Measurements from ENCODE around the gene MEF2D.

Gene MEF2D

DNA sequence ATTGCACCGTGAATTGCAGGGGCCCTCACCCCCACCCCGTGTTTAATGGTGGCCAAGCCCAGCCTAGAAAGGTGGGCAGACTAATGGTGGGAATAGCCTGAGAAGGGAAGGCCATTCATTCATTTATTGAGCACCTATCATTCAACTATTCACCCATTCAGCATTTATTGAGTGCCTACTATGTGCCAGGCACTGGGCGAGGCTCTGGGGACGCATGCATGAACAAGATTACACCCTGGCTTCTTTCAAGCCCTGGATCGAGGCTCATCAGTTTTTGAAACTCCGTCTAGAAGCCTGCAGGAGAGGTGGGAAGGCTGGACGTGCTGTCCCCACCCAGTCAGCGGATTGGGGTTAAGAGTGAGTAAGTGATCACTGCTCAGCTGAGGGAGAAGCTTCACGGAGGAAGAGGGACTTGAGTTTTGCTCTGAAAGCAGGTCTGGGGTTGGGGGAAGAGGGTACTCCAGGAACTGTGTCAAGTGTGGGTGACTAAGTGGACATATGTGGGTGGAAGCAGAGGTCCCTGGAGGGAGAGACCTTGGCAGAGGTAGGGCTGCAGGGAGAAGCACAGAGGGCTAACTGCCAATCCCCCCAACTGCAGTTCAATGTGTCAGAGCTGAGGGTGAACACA lies 35.6 kb downstream of the MEF2D start:
- DNase-seq = no peak

GRCh38 chr1:156464335-156464734 lies 36.2 kb downstream of the MEF2D start:
- no peak for DNase-seq

- no peak for DNase-seq
Observed at GRCh38 chr1:156463874-156464273, 36.7 kb downstream of the MEF2D start.

DNA sequence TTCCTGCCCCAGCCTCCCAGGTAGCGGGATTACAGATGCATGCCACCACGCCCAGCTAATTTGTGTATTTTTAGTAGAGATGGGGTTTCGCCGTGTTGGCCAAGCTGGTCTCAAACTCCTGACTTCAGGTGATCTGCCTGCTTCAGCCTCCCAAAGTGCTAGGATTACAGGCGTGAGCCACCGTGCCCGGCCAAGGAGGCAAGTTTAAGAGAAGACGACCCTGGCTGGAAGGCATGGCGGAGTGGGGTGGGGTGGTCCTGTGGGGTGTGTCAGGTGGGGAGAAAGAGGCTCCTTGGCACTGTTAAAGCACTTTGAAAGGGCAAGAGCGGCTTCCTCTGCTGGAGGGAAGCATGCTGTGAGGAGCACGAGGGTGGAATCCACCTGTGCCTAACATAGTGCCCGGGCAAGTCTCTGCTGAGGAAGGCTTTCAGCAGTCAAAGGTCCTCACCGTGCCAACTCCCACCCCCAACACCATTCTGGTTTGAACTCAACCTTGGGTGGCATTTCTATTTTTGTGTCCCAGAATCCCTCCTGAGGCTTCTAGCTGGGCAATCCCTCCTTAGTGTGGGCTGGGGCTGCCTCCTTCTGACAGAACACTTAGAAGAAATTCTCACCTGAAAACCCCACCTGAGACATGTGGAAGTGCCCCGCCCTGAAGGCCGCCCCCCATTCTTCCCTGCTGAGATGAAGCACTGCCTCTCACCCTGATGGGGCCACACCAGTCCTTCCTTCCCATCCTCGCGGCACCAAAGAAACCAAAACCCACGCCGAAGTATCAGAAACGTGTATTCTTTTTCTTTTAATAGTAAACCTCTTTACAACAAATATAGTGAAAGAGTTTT lies 37.4 kb downstream of the MEF2D start:
- DNase-seq = no peak

DNA sequence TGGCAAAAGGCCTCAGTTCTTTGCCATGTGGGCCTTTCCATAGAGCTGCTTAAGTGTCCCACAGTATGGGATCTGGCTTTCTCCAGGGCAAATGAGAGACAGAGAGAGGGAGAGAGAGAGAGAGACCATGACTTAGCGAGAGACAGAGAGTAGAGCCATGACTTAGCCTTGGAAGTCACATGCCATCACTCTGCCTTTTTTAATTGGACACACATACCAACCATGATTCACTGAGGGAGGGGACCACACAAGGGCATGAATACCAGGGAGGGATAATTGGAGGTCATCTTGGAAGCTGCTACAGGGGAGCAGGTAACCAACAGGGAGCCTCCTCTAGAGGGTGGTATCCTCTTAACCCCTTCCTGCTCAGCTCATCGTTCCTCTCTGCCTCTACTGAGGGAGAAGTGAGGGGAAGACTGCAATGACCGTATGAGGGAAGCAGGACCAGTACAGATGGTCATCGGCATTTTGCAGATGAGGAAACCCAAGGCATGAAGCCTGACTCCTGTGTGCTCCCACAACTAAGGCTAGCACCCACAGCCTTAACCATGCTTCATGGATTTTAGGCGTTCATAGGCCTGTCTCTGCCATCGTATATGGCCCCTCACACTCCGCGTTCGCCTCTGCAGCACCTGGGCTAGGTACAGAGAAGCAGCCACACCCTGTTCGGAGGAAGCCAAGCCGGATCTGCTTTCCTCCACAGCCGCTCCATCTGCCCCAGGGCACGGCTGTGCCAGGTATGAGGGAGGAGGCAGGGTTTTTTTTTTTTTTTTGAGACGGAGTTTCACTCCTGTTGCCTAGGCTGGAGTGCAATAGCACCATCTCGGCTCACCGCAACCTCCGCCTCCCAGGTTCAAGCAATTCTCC lies 38.6 kb downstream of the MEF2D start:
- DNase-seq = no peak

DNA sequence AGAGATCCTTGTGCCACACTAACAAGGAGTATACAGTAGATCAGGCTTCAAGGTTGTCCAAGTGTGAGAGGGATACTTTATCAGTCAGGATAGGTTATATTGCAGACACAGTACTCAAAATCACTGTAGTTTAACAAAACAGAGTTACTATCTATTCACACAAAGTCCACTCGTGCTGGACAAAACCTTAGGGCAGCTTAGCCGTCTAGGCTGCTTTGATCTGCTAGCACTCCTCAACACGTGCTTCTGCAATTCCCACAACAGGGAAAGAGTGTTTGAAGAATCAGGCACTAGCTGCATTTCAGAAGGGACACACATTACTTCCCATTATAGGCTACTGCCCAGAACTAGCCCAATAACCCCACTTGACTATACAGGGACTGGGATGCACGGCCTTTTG lies 39.5 kb downstream of the MEF2D start:
- no peak for DNase-seq

- DNase-seq = no peak
Observed at GRCh38 chr1:156460525-156460924, 40.0 kb downstream of the MEF2D start.

GRCh38 chr1:156458181-156458503 lies 42.4 kb downstream of the MEF2D start:
- DNase-seq = no peak

DNA sequence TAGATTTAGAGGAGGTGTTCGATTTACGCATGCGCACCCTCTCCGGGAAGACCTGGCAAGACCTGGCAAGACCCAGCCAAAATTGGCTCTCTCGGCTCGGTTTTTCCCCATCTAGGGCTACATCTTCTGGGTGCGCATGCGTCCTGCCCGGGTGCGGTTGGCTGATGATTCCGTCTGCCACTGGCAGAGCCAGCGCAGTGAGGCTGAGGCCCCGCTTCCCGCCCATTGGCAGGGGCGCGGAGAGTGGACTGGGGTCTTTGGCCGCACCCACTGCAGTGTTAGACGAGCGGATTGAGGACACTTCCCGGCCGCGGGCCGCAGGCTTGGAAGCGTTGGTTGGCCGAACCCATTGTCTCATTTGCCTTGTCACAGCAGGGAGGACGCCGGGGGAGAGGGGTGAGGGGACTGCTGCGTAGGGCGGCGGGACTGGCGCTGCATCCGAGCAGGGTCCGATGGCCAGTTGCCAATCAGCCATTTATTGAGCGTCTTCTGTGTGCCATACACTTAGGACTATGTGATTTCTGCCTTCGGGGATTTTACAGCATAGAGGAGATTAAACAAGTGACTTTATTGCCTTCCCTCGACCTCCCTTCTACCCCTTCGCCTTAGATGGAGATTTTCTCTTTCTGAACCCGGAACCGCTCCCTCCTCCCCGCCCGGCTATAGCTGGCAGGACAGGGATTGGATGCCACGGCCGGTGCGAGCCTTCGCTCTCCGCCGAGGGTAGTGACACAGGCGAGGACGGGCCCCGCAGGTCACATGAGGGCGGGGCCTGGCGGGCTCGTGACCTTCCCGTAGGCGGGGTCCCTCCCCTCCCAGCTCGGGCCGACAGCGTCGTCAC lies 43.7 kb downstream of the MEF2D start:
- peak; percentile 99 for DNase-seq

GRCh38 chr1:156455362-156455761 lies 45.2 kb downstream of the MEF2D start:
- no peak for DNase-seq

- DNase-seq = no peak
Observed at GRCh38 chr1:156452907-156453306, 47.7 kb downstream of the MEF2D start.

DNA sequence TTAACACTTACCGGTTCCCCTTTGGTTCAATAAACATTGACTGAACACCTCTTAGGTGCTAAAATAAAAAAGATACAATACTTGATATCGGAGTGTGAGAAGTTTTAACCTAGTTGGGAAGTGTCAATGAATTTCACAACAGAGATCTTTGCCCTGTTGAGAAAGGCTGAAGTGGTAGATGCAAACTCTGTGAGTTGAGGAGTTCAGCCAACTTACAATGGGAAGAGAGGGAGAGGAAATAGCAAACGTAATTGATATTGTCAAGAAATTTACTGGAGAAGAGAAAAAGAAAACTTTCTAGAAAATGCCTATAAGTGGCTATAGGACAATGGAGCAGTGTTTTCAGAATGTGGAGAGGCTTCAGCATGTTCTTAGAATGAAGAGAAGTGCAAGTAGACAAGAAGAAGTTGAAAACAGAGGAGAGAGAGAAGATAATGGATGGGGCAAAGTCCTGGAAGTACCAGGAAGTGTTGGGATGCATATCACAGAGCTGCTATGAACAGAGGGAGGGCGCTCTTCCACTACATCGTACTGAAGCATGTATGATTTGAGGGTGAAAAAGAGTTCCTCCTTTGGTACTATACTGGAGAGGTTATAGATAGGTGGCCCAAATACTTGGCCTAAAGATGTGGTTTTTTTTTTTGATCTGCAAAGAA lies 48.9 kb downstream of the MEF2D start:
- no peak for DNase-seq

DNA sequence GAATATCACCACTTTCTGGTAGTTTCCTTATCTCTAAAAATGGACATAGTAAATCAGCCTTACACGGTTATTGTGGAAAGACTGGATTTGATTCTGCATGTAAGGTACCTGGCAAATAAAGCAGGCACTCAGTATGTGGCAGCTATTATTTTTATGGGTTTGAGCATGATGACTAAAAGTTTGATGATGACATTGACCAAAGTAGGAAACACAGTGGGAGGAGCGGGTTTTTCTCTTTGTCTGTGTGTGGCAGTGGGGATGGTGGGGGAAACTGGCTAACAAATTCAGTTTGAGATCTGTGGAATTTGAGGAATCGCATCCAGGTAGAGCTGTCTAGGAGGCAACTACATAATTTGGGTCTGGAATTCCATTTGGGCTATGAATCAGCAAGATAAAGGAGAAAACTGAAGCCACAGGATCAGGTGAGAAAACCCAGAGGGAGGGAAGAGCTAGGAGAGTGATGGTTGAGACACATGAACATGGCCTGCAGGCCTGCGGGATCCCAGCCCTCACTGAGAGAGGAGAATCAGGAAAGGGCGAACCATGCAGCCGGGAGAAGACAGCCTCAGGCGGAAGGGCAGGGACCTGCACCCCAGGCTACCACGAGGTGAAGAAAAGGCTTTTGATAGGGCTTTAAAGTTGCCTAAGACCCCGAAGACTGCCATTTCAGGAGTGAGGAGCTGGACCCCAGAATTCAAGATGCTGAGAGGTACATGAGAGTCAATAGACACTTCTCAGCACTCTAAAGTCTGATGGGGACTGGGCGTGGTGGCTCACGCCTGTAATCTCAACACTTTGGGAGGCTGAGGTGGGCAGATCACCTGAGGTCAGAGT lies 52.2 kb downstream of the MEF2D start:
- no peak for DNase-seq

- peak; percentile 94 for DNase-seq
Observed at GRCh38 chr1:156445789-156446263, 54.7 kb downstream of the MEF2D start.

GRCh38 chr1:156444407-156445001 lies 56.1 kb downstream of the MEF2D start:
- DNase-seq = peak; percentile 38

DNA sequence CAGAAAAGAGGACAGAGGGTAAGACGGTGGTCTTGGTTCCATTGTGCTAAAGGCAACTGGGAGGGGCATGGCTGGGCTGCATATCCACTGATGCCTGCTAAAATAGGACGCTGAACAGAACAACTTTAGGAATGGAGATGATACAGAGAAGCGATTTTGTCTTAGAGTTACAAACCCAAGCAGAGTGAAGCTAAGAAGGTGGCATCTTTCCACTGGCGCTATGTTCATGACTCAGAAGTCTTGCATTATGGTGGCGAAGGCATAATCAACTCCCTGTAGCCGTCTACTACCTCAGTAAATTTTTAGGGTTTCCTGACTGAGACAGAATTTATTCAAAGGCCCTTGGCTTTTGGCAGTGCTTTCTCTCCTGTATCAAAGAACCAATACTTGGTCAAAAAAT lies 57.3 kb downstream of the MEF2D start:
- DNase-seq = no peak

- no peak for DNase-seq
Observed at GRCh38 chr1:156440654-156441437, 59.7 kb downstream of the MEF2D start.

- DNase-seq = no peak
Observed at GRCh38 chr1:156439777-156440183, 60.8 kb downstream of the MEF2D start.

DNA sequence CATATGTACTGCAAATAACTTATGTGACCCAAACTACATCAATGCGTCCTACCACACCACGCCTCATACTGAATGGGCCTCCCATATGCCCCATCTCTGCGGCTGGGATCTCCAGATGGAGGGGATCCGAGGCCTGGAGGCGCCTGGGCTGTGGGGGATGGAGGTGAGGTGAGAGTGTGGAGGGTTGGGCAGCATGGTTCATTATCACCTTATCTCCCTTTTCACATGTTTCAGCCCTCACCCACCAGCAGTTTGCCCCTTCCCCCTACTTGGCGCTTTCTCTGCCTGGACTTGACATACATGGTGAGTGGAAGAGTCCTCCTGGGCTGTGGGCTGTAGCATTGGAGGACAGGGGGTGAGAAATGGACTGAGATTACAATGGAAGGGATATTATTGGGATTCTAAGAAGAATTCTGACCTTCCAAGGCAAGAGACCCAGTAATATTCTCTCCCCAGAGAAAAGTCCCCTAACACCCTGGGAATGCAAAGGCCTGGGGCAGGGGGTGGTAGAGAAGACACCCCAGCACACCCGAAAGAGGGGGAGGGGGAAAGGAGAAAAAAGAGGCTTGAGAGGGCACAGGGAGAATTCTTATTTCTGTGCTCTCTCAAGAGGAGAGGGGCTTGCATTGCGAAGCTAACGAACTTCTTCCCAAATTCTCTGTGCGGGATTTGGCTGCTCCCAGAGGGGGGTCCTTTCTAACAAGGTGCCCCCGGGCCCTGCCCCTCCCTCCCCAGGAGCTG lies 61.4 kb downstream of the MEF2D start:
- no peak for DNase-seq

All from SHP77 treated with DMSO at 0.1 percent for 48 hours (cell line).